DMS79 (cell line): ENCODE data around the gene AKNA.
"Not testable (repeated sequence)": the region's sequence is repeated elsewhere in the genome, so short reads cannot be mapped to it uniquely, and the experiment has no call there.

Source experiments
- DNase-seq: peaks from one replicate; lab custom pipeline; 2025; lab: John Stamatoyannopoulos, UW

The AKNA gene

GRCh38 chr9:114341152-114341830 is 46.5 kb downstream of the AKNA start:
- no peak for DNase-seq

- DNase-seq, result no peak
These were observed 48.5 kb downstream of the AKNA start for GRCh38 chr9:114339130-114339908.

- DNase-seq, result no peak
These were observed 49.6 kb downstream of the AKNA start for GRCh38 chr9:114338187-114338586.

GRCh38 chr9:114336699-114337395 is 50.9 kb downstream of the AKNA start:
- DNase-seq, result no peak

GRCh38 chr9:114336157-114336556 is 51.6 kb downstream of the AKNA start:
- no peak for DNase-seq

- DNase-seq, result no peak
These were observed 52.0 kb downstream of the AKNA start for GRCh38 chr9:114335745-114336144.

- DNase-seq, result no peak
These were observed 53.3 kb downstream of the AKNA start for GRCh38 chr9:114334490-114334889.

GRCh38 chr9:114333718-114334117 is 54.1 kb downstream of the AKNA start:
- not testable (repeated sequence) for DNase-seq

GRCh38 chr9:114332474-114333040 is 55.2 kb downstream of the AKNA start:
- not testable (repeated sequence) for DNase-seq

GRCh38 chr9:114331229-114332195 is 56.3 kb downstream of the AKNA start:
- not testable (repeated sequence) for DNase-seq

- no peak for DNase-seq
These were observed 57.1 kb downstream of the AKNA start for GRCh38 chr9:114330636-114331035.

GRCh38 chr9:114329625-114330022 is 58.2 kb downstream of the AKNA start, which contains the start of gene ORM2:
ORM2 (plus strand) TSS chr9:114329869; CDS start chr9:114329905, 36 bp downstream.
- not testable (repeated sequence) for DNase-seq

- peak; percentile 53 for DNase-seq
These were observed 58.7 kb downstream of the AKNA start for GRCh38 chr9:114328937-114329624.

- DNase-seq, result not testable (repeated sequence)
These were observed 59.4 kb downstream of the AKNA start for GRCh38 chr9:114328357-114328820.

GRCh38 chr9:114327749-114328148 is 60.0 kb downstream of the AKNA start:
- DNase-seq, result no peak

GRCh38 chr9:114325684-114326254 is 62.0 kb downstream of the AKNA start:
- DNase-seq, result not testable (repeated sequence)

GRCh38 chr9:114324965-114325364 is 62.8 kb downstream of the AKNA start:
- not testable (repeated sequence) for DNase-seq

GRCh38 chr9:114324492-114324891 is 63.3 kb downstream of the AKNA start:
- no peak for DNase-seq

GRCh38 chr9:114323849-114324248 is 63.9 kb downstream of the AKNA start:
- DNase-seq, result not testable (repeated sequence)
